Nephron (organoid): ENCODE results near the gene SMYD3.

Experiments
- H3K27ac Mint-ChIP-seq, 3 experiments: 2 replicates each; pipeline ENCODE4 v1.8.0; 2020; ENCODE audit warnings: mixed read lengths in 3 of 3, mild to moderate bottlenecking in 2 of 3, moderate library complexity in 1 of 3
- H3K27me3 Mint-ChIP-seq: 2 replicates; pipeline ENCODE4 v1.8.0; 2021; ENCODE audit warnings: low read depth, mild to moderate bottlenecking, moderate library complexity, mixed read lengths
- H3K36me3 Mint-ChIP-seq: 2 replicates; pipeline ENCODE4 v1.8.0; 2020; ENCODE audit warnings: low read depth, mixed read lengths
- H3K4me1 Mint-ChIP-seq: 2 replicates; pipeline ENCODE4 v1.8.0; 2020; ENCODE audit warnings: mixed read lengths
- H3K4me3 Mint-ChIP-seq, 3 experiments: 2 replicates each; pipeline ENCODE4 v1.8.0; 2020; ENCODE audit warnings: mild to moderate bottlenecking in 3 of 3, mixed read lengths in 3 of 3, moderate library complexity in 2 of 3
- H3K9me3 Mint-ChIP-seq: 2 replicates; pipeline ENCODE4 v1.8.0; 2020; ENCODE audit warnings: mixed read lengths
- TF ChIP-seq, protein P1 (sequence below), 3 experiments: fragments of 200-600 bp; sonication (generic); IDR thresholded peaks; one replicate each; pipeline ENCODE4 v1.5.0; 2021; ENCODE audit warnings: antibody characterized with exemption in 3 of 3; ENCODE audit not compliant: unreplicated experiment in 3 of 3

SMYD3 gene

DNA sequence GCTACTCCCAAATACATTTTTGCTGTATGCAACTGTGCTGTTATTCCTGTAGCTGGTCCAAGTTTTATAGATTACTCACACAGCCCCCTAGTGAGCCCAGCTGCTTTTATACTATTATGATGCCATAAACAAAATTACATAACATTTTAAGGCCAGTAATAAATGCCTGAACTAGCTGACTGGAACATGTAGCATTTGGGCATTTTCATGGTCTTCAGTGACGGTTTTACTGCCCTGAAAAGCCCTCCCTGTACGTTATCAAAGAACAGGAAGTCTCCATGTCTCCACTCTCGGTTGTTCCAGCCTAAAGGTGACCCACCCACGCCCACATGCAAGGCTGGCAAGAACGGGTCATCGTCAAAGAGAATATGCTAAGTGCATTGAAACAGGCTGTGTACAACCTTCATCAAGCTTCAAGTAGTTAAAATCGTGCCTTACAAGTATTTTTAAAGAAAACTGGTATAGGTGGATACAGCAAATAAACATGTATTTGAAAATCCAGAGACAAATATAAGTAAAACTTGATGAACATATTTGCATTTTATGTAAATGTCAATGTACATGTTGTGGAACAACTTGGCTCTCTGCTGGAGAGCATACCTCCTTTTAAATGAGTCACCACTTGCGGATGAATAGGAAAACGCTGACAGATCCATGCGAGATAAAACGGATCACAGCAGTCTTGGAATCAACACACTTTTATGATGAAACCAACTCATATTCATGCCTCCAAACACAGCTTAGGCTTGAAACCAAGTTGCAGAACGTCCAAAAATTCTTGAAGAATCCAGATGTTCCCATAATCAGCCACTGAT, 520.5 kb downstream of the SMYD3 start:
- H3K36me3 Mint-ChIP-seq: no peaks in the 10 kb centered on the region
- H3K27me3 Mint-ChIP-seq: no peaks in the 10 kb centered on the region
- H3K4me3 Mint-ChIP-seq: no peak overlapping the region
- TF ChIP-seq, protein P1, sequence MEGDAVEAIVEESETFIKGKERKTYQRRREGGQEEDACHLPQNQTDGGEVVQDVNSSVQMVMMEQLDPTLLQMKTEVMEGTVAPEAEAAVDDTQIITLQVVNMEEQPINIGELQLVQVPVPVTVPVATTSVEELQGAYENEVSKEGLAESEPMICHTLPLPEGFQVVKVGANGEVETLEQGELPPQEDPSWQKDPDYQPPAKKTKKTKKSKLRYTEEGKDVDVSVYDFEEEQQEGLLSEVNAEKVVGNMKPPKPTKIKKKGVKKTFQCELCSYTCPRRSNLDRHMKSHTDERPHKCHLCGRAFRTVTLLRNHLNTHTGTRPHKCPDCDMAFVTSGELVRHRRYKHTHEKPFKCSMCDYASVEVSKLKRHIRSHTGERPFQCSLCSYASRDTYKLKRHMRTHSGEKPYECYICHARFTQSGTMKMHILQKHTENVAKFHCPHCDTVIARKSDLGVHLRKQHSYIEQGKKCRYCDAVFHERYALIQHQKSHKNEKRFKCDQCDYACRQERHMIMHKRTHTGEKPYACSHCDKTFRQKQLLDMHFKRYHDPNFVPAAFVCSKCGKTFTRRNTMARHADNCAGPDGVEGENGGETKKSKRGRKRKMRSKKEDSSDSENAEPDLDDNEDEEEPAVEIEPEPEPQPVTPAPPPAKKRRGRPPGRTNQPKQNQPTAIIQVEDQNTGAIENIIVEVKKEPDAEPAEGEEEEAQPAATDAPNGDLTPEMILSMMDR (IDR thresholded peaks at IDR 0.05; ENCODE audit: unreplicated experiment in 3 of 3): no peak
- peaks cover 29% of the 10 kb centered on the region for H3K4me1 Mint-ChIP-seq
- H3K9me3 Mint-ChIP-seq: peaks cover 3% of the 10 kb centered on the region
- peak overlapping the region; percentile 56 to 78 (median 73) for H3K27ac Mint-ChIP-seq

DNA sequence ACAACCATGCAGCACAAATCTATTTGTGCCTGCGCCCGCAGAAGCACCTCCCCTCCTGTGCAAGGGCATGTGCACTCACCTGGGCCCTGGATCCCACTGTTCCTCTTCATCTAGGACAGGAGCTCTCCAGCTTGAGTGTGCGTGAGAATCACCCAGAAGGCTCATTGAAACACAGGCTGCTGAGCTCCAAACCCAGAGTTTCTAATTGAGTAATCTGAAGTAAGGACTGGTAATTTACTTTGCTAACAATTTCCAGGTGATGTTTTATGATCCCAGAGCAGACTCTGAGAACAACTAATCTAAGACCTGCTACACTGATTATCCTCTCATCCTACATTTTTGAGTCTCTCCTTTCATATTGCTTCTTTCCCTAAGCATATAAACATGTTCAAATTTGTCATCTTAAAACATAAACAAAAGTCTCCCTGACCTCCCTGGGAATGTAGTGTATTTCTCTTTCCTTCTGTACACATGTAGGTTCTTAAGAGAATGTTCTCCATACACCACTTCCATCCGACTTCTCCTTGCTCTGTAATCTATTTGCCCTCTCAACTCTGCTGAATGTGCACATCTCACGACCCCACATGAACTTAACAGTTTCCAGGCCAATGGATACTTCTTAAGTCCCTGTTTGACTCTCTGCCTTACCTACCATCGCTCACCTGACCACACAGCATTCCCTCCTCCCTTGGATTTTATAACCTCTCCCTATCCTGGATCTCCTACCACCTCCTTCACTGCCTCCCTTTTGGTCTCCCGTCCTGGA, 522.5 kb downstream of the SMYD3 start:
- TF ChIP-seq, protein P1 (IDR thresholded peaks at IDR 0.05; ENCODE audit: unreplicated experiment in 3 of 3): no peak
- peaks cover 3% of the 10 kb centered on the region for H3K9me3 Mint-ChIP-seq
- H3K4me1 Mint-ChIP-seq: peaks cover 22% of the 10 kb centered on the region
- H3K27ac Mint-ChIP-seq: peak overlapping the region in 2 of 3 experiments; percentile 18 to 78
- no peak overlapping the region for H3K4me3 Mint-ChIP-seq
- H3K36me3 Mint-ChIP-seq: no peaks in the 10 kb centered on the region
- H3K27me3 Mint-ChIP-seq: no peaks in the 10 kb centered on the region

DNA sequence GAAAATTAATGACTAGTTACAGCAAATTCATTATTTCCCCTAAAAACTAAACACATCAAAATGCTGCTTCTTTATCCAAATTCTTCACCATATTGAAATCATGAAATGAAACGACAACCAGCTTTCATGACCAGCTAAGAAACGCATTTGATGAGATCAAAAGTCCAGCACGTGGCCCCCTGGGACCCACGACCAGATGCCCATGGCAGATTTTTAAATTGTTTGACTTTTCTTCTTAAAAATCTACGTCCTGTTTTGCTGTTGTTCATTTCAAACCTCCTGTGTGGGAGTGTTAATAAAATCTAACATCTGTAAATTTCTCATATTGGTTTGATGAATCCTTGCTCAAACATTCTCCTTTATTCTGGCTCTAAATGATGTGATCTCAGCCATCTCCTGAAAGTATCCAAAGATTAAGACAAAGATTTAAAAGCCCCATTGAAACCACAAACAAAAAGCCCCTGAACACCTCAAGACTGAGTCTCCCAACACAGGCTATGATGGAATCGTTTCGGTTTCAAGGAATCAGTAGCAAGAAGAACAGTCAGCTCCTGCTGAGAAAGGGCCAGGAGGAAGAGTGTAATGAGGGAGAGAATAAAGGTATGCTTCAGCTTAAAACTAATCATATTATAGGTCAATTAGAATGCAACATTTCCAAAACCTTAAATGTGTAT, 523.6 kb downstream of the SMYD3 start:
- Mint-ChIP-seq H3K27me3 (no peaks in the 10 kb centered on the region), H3K36me3 (no peaks in the 10 kb centered on the region), H3K4me3 (no peak overlapping the region), H3K27ac (peak overlapping the region in 2 of 3 experiments; percentile 26 to 63), H3K9me3 (no peaks in the 10 kb centered on the region), H3K4me1 (peaks cover 22% of the 10 kb centered on the region)
- TF ChIP-seq, protein P1 (IDR thresholded peaks at IDR 0.05; ENCODE audit: unreplicated experiment in 3 of 3): no peak

DNA sequence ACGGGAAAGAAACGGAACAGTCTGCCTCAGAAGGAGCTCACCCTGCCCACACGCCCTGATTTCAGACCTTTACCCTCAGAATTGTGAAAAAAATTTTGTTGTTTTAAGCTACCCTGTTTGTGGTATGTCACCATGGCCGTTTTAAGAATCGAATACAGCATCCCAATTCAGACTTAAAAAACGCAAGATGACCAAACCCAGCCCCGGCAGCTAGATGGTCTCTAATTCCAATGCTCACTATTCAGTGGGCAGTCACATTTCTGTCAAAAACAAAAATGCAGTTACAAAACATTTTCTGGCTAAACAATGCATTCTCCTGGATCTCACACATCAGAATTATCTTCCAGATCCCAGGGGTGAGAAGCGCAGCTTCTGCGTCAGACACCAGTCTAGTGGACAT, 527.5 kb downstream of the SMYD3 start:
- Mint-ChIP-seq H3K9me3 (no peaks in the 10 kb centered on the region), H3K27me3 (no peaks in the 10 kb centered on the region), H3K4me3 (no peak overlapping the region), H3K36me3 (no peaks in the 10 kb centered on the region), H3K4me1 (no peaks in the 10 kb centered on the region), H3K27ac (peak overlapping the region in 2 of 3 experiments; percentile 20 to 23)
- TF ChIP-seq, protein P1 (IDR thresholded peaks at IDR 0.05; ENCODE audit: unreplicated experiment in 3 of 3): no peak

DNA sequence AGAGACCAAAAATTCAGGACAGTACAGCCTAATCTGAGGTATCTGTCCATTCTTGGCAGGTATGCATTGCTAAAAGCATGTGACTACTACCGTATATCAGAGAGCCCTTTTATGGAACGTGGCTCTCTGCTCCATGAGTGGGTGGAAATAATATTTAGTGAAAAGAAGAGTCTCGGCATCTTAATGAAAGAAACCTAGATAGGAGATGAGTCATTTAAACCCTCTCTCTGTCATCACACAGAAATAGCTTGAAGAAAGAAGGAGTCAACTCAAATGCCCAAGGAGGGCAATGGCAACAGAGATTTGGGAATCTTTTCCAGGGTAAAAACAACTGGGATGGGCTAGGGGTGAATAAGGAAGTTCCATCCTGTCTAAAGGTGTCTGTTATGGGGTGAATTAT, 528.2 kb downstream of the SMYD3 start:
- Mint-ChIP-seq H3K4me3 (no peak overlapping the region), H3K27me3 (no peaks in the 10 kb centered on the region), H3K27ac (peak overlapping the region in 2 of 3 experiments; percentile 20 to 23), H3K4me1 (no peaks in the 10 kb centered on the region), H3K9me3 (no peaks in the 10 kb centered on the region), H3K36me3 (no peaks in the 10 kb centered on the region)
- TF ChIP-seq, protein P1 (IDR thresholded peaks at IDR 0.05; ENCODE audit: unreplicated experiment in 3 of 3): no peak
